Ovary (tissue), 9 donors: Measurements from ENCODE around the gene COL15A1. TPM values are rescaled to one million over a fixed set of nuclear protein-coding genes. Genes with fewer than 3 reads are reported as not detected.

Experiments used
- DNase-seq, 5 donors: peaks; one replicate each; pipeline ENCODE4 v3.0.0-alpha.2; 2019 to 2020
- H3K27ac ChIP-seq, 2 donors: fragments of 200-600 bp; one replicate each; pipeline versions ENCODE4 v1.5.1 to v1.8.0; 2019 to 2022
- H3K27me3 ChIP-seq: fragments of 200-600 bp; one replicate; pipeline ENCODE4 v1.8.0; 2022
- H3K36me3 ChIP-seq: fragments of 200-600 bp; sonication (generic); one replicate; pipeline ENCODE4 v1.5.1; 2019
- H3K4me1 ChIP-seq: one replicate; pipeline ENCODE4 v1.8.1; 2013; ENCODE audit warnings: mild to moderate bottlenecking, moderate library complexity; ENCODE audit not compliant: insufficient read depth
- H3K4me3 ChIP-seq: fragments of 200-600 bp; sonication (generic); one replicate; pipeline ENCODE4 v1.5.1; 2017
- H3K9me3 ChIP-seq, 2 donors: fragments of 200-600 bp in 1 of 2; sonication (generic) in 1 of 2; one replicate each; pipeline versions ENCODE4 v1.5.1 to v1.8.1; 2013 to 2019; ENCODE audit warnings: mild to moderate bottlenecking in 1 of 2, moderate library complexity in 1 of 2
- CTCF ChIP-seq, 3 donors: fragments of 450-650 bp in 2 of 3; fragments of 200-600 bp in 1 of 3; IDR thresholded peaks; one replicate each; pipeline versions ENCODE4 v1.5.1 to v1.8.0; 2016 to 2022; ENCODE audit warnings: antibody characterized with exemption in 3 of 3, mild to moderate bottlenecking in 1 of 3
- EP300 ChIP-seq: sonication (generic); formaldehyde crosslinking; IDR thresholded peaks from one replicate; pipeline ENCODE4 v1.6.1; 2017; ENCODE audit warnings: antibody characterized with exemption
- POLR2A ChIP-seq: fragments of 450-650 bp; IDR thresholded peaks from one replicate; pipeline ENCODE4 v1.6.1; 2017; ENCODE audit warnings: antibody characterized with exemption, mild to moderate bottlenecking, moderate library complexity
- WGBS, 3 donors: extraction: QIAGEN DNeasy Blood & Tissue Kit in 1 of 3; methylation state at CpG; one replicate each; pipeline versions ENCODE4 v1.1.5 to v1.1.7; 2013 to 2017; 5-methylcytosine and 5-hydroxymethylcytosine counted together
- intact Hi-C, 4 donors: fragments of 100-400 bp; cut with DNase I; formaldehyde crosslinking; loops; one replicate each; pipeline versions ENCODE4 v1.11.0 to v1.15.1; 2022 to 2023
- polyA plus RNA-seq, 2 donors: library from polyadenylated mRNA; stranded (reverse); fragments of 200-250 nt in 1 of 2; fragments of 350-450 nt in 1 of 2; fragmentation: Illumina TruSeq in 1 of 2; extraction: RNeasy Lipid Tissue Mini Kit (QIAGEN cat#74804) in 1 of 2; gene quantifications; one replicate each; pipeline ENCODE4 v1.2.3, GENCODE V29; 2013 to 2014
- total RNA-seq, 7 donors: library from RNA; depleted of rRNA in 2 of 7; stranded (reverse); fragments of >200 nt in 2 of 7; fragmentation: NEBNext Ultra II Directional in 3 of 7; extraction: Animal tissue kit (Norgen Biotek cat#: 25700) in 3 of 7; gene quantifications; one replicate each; pipeline versions ENCODE4 v1.1.0 to v1.2.4, GENCODE V29; 2016 to 2023
- donor health status: DM: no; HTN: no; CAD: no; lungs with moderate emphysema.
- donor health status: DM: no; HTN: no; CAD: no.
- donor health status: Bipolar disorder and iron deficiency.
- donor health status: DM: yes; HTN: yes; CAD: no.
- donor health status: DM: no; HTN: no; CAD: no.
- donor health status: DM: yes; HTN: yes; CAD: no.

The COL15A1 gene
- total and polyA plus RNA-seq, 9 donors = 12.8 to 195 (median 48.6) TPM

GRCh38 chr9:99073985-99074901 is 130.5 kb downstream of the COL15A1 start:
- TF ChIP-seq POLR2A = no peak
- no peak for TF ChIP-seq EP300
- TF ChIP-seq CTCF (IDR thresholded peaks at IDR 0.05) = no peak
- intact Hi-C loops = no loop called here
- H3K4me1 ChIP-seq = peaks cover 1% of the 10 kb centered on the region
- H3K27ac ChIP-seq = no peak overlapping the region
- no peaks in the 10 kb centered on the region for H3K36me3 ChIP-seq
- DNase-seq = no peak
- WGBS, 3 donors = 84 to 95% (median 87%) methylated on average over 8 of the region's 8 CpGs
- H3K4me3 ChIP-seq = no peak overlapping the region
- H3K9me3 ChIP-seq = no peaks in the 10 kb centered on the region
- no peaks in the 10 kb centered on the region for H3K27me3 ChIP-seq

GRCh38 chr9:99074902-99075245 is 131.2 kb downstream of the COL15A1 start:
- Histone ChIP-seq H3K27me3 (no peaks in the 10 kb centered on the region), H3K9me3 (no peaks in the 10 kb centered on the region), H3K36me3 (no peaks in the 10 kb centered on the region), H3K4me1 (peaks cover 1% of the 10 kb centered on the region), H3K4me3 (no peak overlapping the region), H3K27ac (no peak overlapping the region)
- DNase-seq = no peak
- WGBS, 3 donors = 55 to 73% (median 66%) methylated on average over 3 of the region's 3 CpGs
- TF ChIP-seq POLR2A (no peak), CTCF (IDR thresholded peaks at IDR 0.05) (no peak), EP300 (no peak)
- intact Hi-C loops = no loop called here

GRCh38 chr9:99075246-99075912 is 131.7 kb downstream of the COL15A1 start:
- DNase-seq = no peak
- no peak overlapping the region for H3K27ac ChIP-seq
- peaks cover 1% of the 10 kb centered on the region for H3K4me1 ChIP-seq
- no peak overlapping the region for H3K4me3 ChIP-seq
- TF ChIP-seq CTCF (IDR thresholded peaks at IDR 0.05) (no peak), EP300 (no peak), POLR2A (no peak)
- H3K27me3 ChIP-seq = no peaks in the 10 kb centered on the region
- WGBS, 3 donors = 16 to 24% (median 18%) methylated on average over 6 of the region's 6 CpGs
- H3K36me3 ChIP-seq = no peaks in the 10 kb centered on the region
- intact Hi-C loops = no loop called here
- no peaks in the 10 kb centered on the region for H3K9me3 ChIP-seq

- intact Hi-C loops = no loop called here
- Histone ChIP-seq H3K4me3 (no peak overlapping the region), H3K36me3 (no peaks in the 10 kb centered on the region), H3K27me3 (no peaks in the 10 kb centered on the region), H3K9me3 (no peaks in the 10 kb centered on the region), H3K4me1 (peaks cover 1% of the 10 kb centered on the region), H3K27ac (no peak overlapping the region)
- 78 to 84% (median 80%) methylated on average over 4 of the region's 4 CpGs for WGBS, 3 donors
- no peak for TF ChIP-seq POLR2A
- no peak for DNase-seq
Observed at GRCh38 chr9:99076030-99076429, 132.3 kb downstream of the COL15A1 start.
